Measurements from ENCODE around the gene ARHGAP15. TPM values are rescaled to one million over a fixed set of nuclear protein-coding genes. Genes with fewer than 3 reads are reported as not detected.
A peak's percentile ranks its signal among the peaks of the same experiment; 100 is the strongest.

The ARHGAP15 gene
- total and polyA plus RNA-seq, 5 donors from 2014 or later = 242 to 285 (median 260) TPM

- H3K4me3 Mint-ChIP-seq = peak overlapping the region in 3 of 4 donors; percentile 6 to 13 (median 11)
Measured at GRCh38 chr2:143175438-143175837, 46.2 kb downstream of the ARHGAP15 start.

GRCh38 chr2:143176606-143177005 lies 47.4 kb downstream of the ARHGAP15 start:
- peaks cover 0 to 5% (median 0%) of the 10 kb centered on the region in 7 donors for H3K9me3 Mint-ChIP-seq
- H3K27ac Mint-ChIP-seq = peak overlapping the region; percentile 95 to 98 (median 96)
- DNase-seq = peak in 2 of 3 donors; percentile 10 to 54
- Histone ChIP-seq H3K27me3 (ENCODE audit: control insufficient read depth, insufficient read depth, low read length) (no peaks in the 10 kb centered on the region), H3K4me3 (ENCODE audit: low read depth, low read length) (peak overlapping the region; percentile 82), H3K27ac (ENCODE audit: insufficient read depth, low read length, poor library complexity, severe bottlenecking) (peak overlapping the region; percentile 80), H3K36me3 (ENCODE audit: control insufficient read depth, insufficient read depth, low read length) (peaks cover 21% of the 10 kb centered on the region), H3K4me1 (ENCODE audit: control insufficient read depth, insufficient read depth, low read length, poor library complexity, severe bottlenecking) (peaks cover 42% of the 10 kb centered on the region), H3K9me3 (ENCODE audit: control insufficient read depth in 2 of 2, low read length in 2 of 2) (peaks cover 5 to 7% of the 10 kb centered on the region in 2 experiments)
- H3K27me3 Mint-ChIP-seq = no peaks in the 10 kb centered on the region
- H3K36me3 Mint-ChIP-seq = peaks cover 27% of the 10 kb centered on the region
- H3K4me1 Mint-ChIP-seq = peaks cover 45 to 69% (median 55%) of the 10 kb centered on the region in 4 donors
- ATAC-seq (ENCODE audit: low read depth in 2 of 2) = peak; percentile 45 to 59
- H3K4me3 Mint-ChIP-seq = peak overlapping the region; percentile 72 to 94 (median 86)

More at GRCh38 chr2:143175438-143175837, 46.2 kb downstream of the ARHGAP15 start:
- Mint-ChIP-seq H3K36me3 (peaks cover 35% of the 10 kb centered on the region), H3K4me1 (peaks cover 54 to 75% (median 60%) of the 10 kb centered on the region in 4 donors), H3K9me3 (peaks cover 0 to 3% (median 0%) of the 10 kb centered on the region in 7 donors), H3K27me3 (no peaks in the 10 kb centered on the region), H3K27ac (peak overlapping the region; percentile 82 to 98 (median 88))
- Histone ChIP-seq H3K27ac (ENCODE audit: insufficient read depth, low read length, poor library complexity, severe bottlenecking) (peak overlapping the region; percentile 80), H3K36me3 (ENCODE audit: control insufficient read depth, insufficient read depth, low read length) (peaks cover 24% of the 10 kb centered on the region), H3K4me1 (ENCODE audit: control insufficient read depth, insufficient read depth, low read length, poor library complexity, severe bottlenecking) (peaks cover 38% of the 10 kb centered on the region), H3K27me3 (ENCODE audit: control insufficient read depth, insufficient read depth, low read length) (no peaks in the 10 kb centered on the region), H3K9me3 (ENCODE audit: control insufficient read depth in 2 of 2, low read length in 2 of 2) (no peaks in the 10 kb centered on the region), H3K4me3 (ENCODE audit: low read depth, low read length) (no peak overlapping the region)
- ATAC-seq (ENCODE audit: low read depth in 2 of 2) = peak; percentile 33 to 56
- peak in 1 of 3 donors; percentile 11 for DNase-seq

- DNase-seq = peak in 2 of 3 donors; percentile 18 to 58
- H3K36me3 ChIP-seq (ENCODE audit: control insufficient read depth, insufficient read depth, low read length) = peaks cover 18% of the 10 kb centered on the region
- peak overlapping the region; percentile 95 to 98 (median 96) for H3K27ac Mint-ChIP-seq
- H3K27me3 Mint-ChIP-seq = no peaks in the 10 kb centered on the region
- H3K36me3 Mint-ChIP-seq = peaks cover 22% of the 10 kb centered on the region
- ATAC-seq (ENCODE audit: low read depth in 2 of 2) = peak; percentile 56 to 71
- peaks cover 5 to 7% of the 10 kb centered on the region in 2 experiments for H3K9me3 ChIP-seq (ENCODE audit: control insufficient read depth in 2 of 2, low read length in 2 of 2)
- H3K4me3 Mint-ChIP-seq = peak overlapping the region; percentile 72 to 94 (median 86)
- no peaks in the 10 kb centered on the region for H3K27me3 ChIP-seq (ENCODE audit: control insufficient read depth, insufficient read depth, low read length)
- H3K4me1 Mint-ChIP-seq = peaks cover 49 to 69% (median 56%) of the 10 kb centered on the region in 4 donors
- H3K27ac ChIP-seq (ENCODE audit: insufficient read depth, low read length, poor library complexity, severe bottlenecking) = peak overlapping the region; percentile 80
- peaks cover 42% of the 10 kb centered on the region for H3K4me1 ChIP-seq (ENCODE audit: control insufficient read depth, insufficient read depth, low read length, poor library complexity, severe bottlenecking)
- H3K9me3 Mint-ChIP-seq = peaks cover 0 to 5% (median 0%) of the 10 kb centered on the region in 7 donors
- peak overlapping the region; percentile 82 for H3K4me3 ChIP-seq (ENCODE audit: low read depth, low read length)
Measured at GRCh38 chr2:143177096-143177786, 48.0 kb downstream of the ARHGAP15 start.

GRCh38 chr2:143181494-143181893 lies 52.3 kb downstream of the ARHGAP15 start:
- Mint-ChIP-seq H3K9me3 (peaks cover 0 to 5% (median 0%) of the 10 kb centered on the region in 7 donors), H3K4me3 (peak overlapping the region in 2 of 4 donors; percentile 16 to 57), H3K4me1 (peaks cover 56 to 75% (median 65%) of the 10 kb centered on the region in 4 donors), H3K27me3 (no peaks in the 10 kb centered on the region), H3K36me3 (peaks cover 27% of the 10 kb centered on the region), H3K27ac (peak overlapping the region; percentile 23 to 70 (median 60))
- no peaks in the 10 kb centered on the region for H3K27me3 ChIP-seq (ENCODE audit: control insufficient read depth, insufficient read depth, low read length)
- H3K27ac ChIP-seq (ENCODE audit: insufficient read depth, low read length, poor library complexity, severe bottlenecking) = no peak overlapping the region
- peaks cover 16% of the 10 kb centered on the region for H3K36me3 ChIP-seq (ENCODE audit: control insufficient read depth, insufficient read depth, low read length)
- peaks cover 37% of the 10 kb centered on the region for H3K4me1 ChIP-seq (ENCODE audit: control insufficient read depth, insufficient read depth, low read length, poor library complexity, severe bottlenecking)
- DNase-seq (no peak), ATAC-seq (ENCODE audit: low read depth in 2 of 2) (no peak)
- H3K4me3 ChIP-seq (ENCODE audit: low read depth, low read length) = peak overlapping the region; percentile 2
- peaks cover 5 to 7% of the 10 kb centered on the region in 2 experiments for H3K9me3 ChIP-seq (ENCODE audit: control insufficient read depth in 2 of 2, low read length in 2 of 2)

GRCh38 chr2:143182649-143183048 lies 53.4 kb downstream of the ARHGAP15 start:
- Histone ChIP-seq H3K27ac (ENCODE audit: insufficient read depth, low read length, poor library complexity, severe bottlenecking) (no peak overlapping the region), H3K27me3 (ENCODE audit: control insufficient read depth, insufficient read depth, low read length) (no peaks in the 10 kb centered on the region), H3K4me3 (ENCODE audit: low read depth, low read length) (no peak overlapping the region), H3K9me3 (ENCODE audit: control insufficient read depth in 2 of 2, low read length in 2 of 2) (peaks cover 5 to 7% of the 10 kb centered on the region in 2 experiments), H3K36me3 (ENCODE audit: control insufficient read depth, insufficient read depth, low read length) (peaks cover 16% of the 10 kb centered on the region), H3K4me1 (ENCODE audit: control insufficient read depth, insufficient read depth, low read length, poor library complexity, severe bottlenecking) (peaks cover 25% of the 10 kb centered on the region)
- Mint-ChIP-seq H3K4me3 (peak overlapping the region in 2 of 4 donors; percentile 22 to 45), H3K4me1 (peaks cover 53 to 75% (median 61%) of the 10 kb centered on the region in 4 donors), H3K9me3 (peaks cover 0 to 5% (median 0%) of the 10 kb centered on the region in 7 donors), H3K36me3 (peaks cover 38% of the 10 kb centered on the region), H3K27me3 (no peaks in the 10 kb centered on the region), H3K27ac (peak overlapping the region in 1 of 3 donors; percentile 54)
- DNase-seq (no peak), ATAC-seq (ENCODE audit: low read depth in 2 of 2) (no peak)

GRCh38 chr2:143183804-143184463 lies 54.7 kb downstream of the ARHGAP15 start:
- Mint-ChIP-seq H3K4me3 (peak overlapping the region in 2 of 4 donors; percentile 14 to 23), H3K4me1 (peaks cover 54 to 74% (median 62%) of the 10 kb centered on the region in 4 donors), H3K27me3 (no peaks in the 10 kb centered on the region), H3K27ac (peak overlapping the region; percentile 43 to 86 (median 71)), H3K36me3 (peaks cover 38% of the 10 kb centered on the region), H3K9me3 (peaks cover 0 to 5% (median 0%) of the 10 kb centered on the region in 7 donors)
- no peak overlapping the region for H3K27ac ChIP-seq (ENCODE audit: insufficient read depth, low read length, poor library complexity, severe bottlenecking)
- no peak for ATAC-seq (ENCODE audit: low read depth in 2 of 2)
- no peak for DNase-seq
- peak overlapping the region; percentile 22 for H3K4me3 ChIP-seq (ENCODE audit: low read depth, low read length)
- peaks cover 5 to 7% of the 10 kb centered on the region in 2 experiments for H3K9me3 ChIP-seq (ENCODE audit: control insufficient read depth in 2 of 2, low read length in 2 of 2)
- peaks cover 16% of the 10 kb centered on the region for H3K36me3 ChIP-seq (ENCODE audit: control insufficient read depth, insufficient read depth, low read length)
- peaks cover 19% of the 10 kb centered on the region for H3K4me1 ChIP-seq (ENCODE audit: control insufficient read depth, insufficient read depth, low read length, poor library complexity, severe bottlenecking)
- no peaks in the 10 kb centered on the region for H3K27me3 ChIP-seq (ENCODE audit: control insufficient read depth, insufficient read depth, low read length)

- H3K4me1 ChIP-seq (ENCODE audit: control insufficient read depth, insufficient read depth, low read length, poor library complexity, severe bottlenecking) = peaks cover 15% of the 10 kb centered on the region
- no peak for DNase-seq
- H3K9me3 ChIP-seq (ENCODE audit: control insufficient read depth in 2 of 2, low read length in 2 of 2) = no peaks in the 10 kb centered on the region
- no peak for ATAC-seq (ENCODE audit: low read depth in 2 of 2)
- no peak overlapping the region for H3K27ac ChIP-seq (ENCODE audit: insufficient read depth, low read length, poor library complexity, severe bottlenecking)
- peaks cover 42 to 74% (median 62%) of the 10 kb centered on the region in 4 donors for H3K4me1 Mint-ChIP-seq
- peak overlapping the region in 1 of 3 donors; percentile 76 for H3K27ac Mint-ChIP-seq
- H3K27me3 ChIP-seq (ENCODE audit: control insufficient read depth, insufficient read depth, low read length) = no peaks in the 10 kb centered on the region
- peak overlapping the region in 1 of 4 donors; percentile 23 for H3K4me3 Mint-ChIP-seq
- H3K36me3 Mint-ChIP-seq = peaks cover 44% of the 10 kb centered on the region
- no peaks in the 10 kb centered on the region for H3K9me3 Mint-ChIP-seq
- H3K4me3 ChIP-seq (ENCODE audit: low read depth, low read length) = no peak overlapping the region
- H3K36me3 ChIP-seq (ENCODE audit: control insufficient read depth, insufficient read depth, low read length) = peaks cover 26% of the 10 kb centered on the region
- no peaks in the 10 kb centered on the region for H3K27me3 Mint-ChIP-seq
Measured at GRCh38 chr2:143186876-143187275, 57.7 kb downstream of the ARHGAP15 start.

Measured in CD4-positive, CD25-positive, alpha-beta regulatory T cell (primary cell).